Skeletal muscle satellite cell (primary cell): ENCODE data around the gene ZC3H7B.
A peak's percentile ranks its signal among the peaks of the same experiment; 100 is the strongest.

ENCODE experiments used
- H3K27me3 ChIP-seq: 2 replicates; pipeline ENCODE4 v1.7.0; 2013; ENCODE audit warnings: low read length; ENCODE audit not compliant: control insufficient read depth, insufficient read depth
- H3K36me3 ChIP-seq: 2 replicates; pipeline ENCODE4 v1.7.0; 2013; ENCODE audit warnings: mild to moderate bottlenecking, control low read depth, low read length; ENCODE audit not compliant: insufficient read depth
- H3K4me1 ChIP-seq: 2 replicates; pipeline ENCODE4 v1.7.0; 2013; ENCODE audit warnings: low read length; ENCODE audit not compliant: control insufficient read depth, insufficient read depth
- H3K4me2 ChIP-seq: 2 replicates; pipeline ENCODE4 v1.7.0; 2013; ENCODE audit warnings: mild to moderate bottlenecking, low read length
- H3K4me3 ChIP-seq: 2 replicates; pipeline ENCODE4 v1.7.0; 2013; ENCODE audit warnings: low read length
- H3K9ac ChIP-seq: 2 replicates; pipeline ENCODE4 v1.7.0; 2013; ENCODE audit warnings: mild to moderate bottlenecking, low read depth, low read length, moderate library complexity
- H3K9me3 ChIP-seq: replicated peaks from 2 replicates; pipeline ENCODE4 v1.7.0; 2013; ENCODE audit warnings: mild to moderate bottlenecking, control low read depth, low read length

Gene ZC3H7B

GRCh38 chr22:41308544-41308947 lies 7.2 kb downstream of the ZC3H7B start:
- H3K4me1 ChIP-seq = peaks cover 38% of the 10 kb centered on the region
- H3K9me3 ChIP-seq = no peaks in the 10 kb centered on the region
- H3K36me3 ChIP-seq = peaks cover 19% of the 10 kb centered on the region
- no peaks in the 10 kb centered on the region for H3K27me3 ChIP-seq
- H3K4me2 ChIP-seq = peak overlapping the region; percentile 41
- H3K9ac ChIP-seq = peak overlapping the region; percentile 12
- no peak overlapping the region for H3K4me3 ChIP-seq

- Histone ChIP-seq H3K36me3 (peaks cover 12% of the 10 kb centered on the region), H3K9ac (no peak overlapping the region), H3K9me3 (no peaks in the 10 kb centered on the region), H3K4me1 (peaks cover 30% of the 10 kb centered on the region), H3K27me3 (no peaks in the 10 kb centered on the region), H3K4me3 (no peak overlapping the region), H3K4me2 (no peak overlapping the region)
Observed at GRCh38 chr22:41310336-41310735, 9.0 kb downstream of the ZC3H7B start.

- Histone ChIP-seq H3K9ac (no peak overlapping the region), H3K4me2 (no peak overlapping the region), H3K4me3 (no peak overlapping the region), H3K36me3 (peaks cover 15% of the 10 kb centered on the region), H3K9me3 (no peaks in the 10 kb centered on the region), H3K27me3 (no peaks in the 10 kb centered on the region), H3K4me1 (peaks cover 22% of the 10 kb centered on the region)
Observed at GRCh38 chr22:41311487-41311886, 10.2 kb downstream of the ZC3H7B start.

- H3K9me3 ChIP-seq = no peaks in the 10 kb centered on the region
- no peaks in the 10 kb centered on the region for H3K27me3 ChIP-seq
- H3K4me1 ChIP-seq = peaks cover 5% of the 10 kb centered on the region
- H3K4me3 ChIP-seq = no peak overlapping the region
- peaks cover 3% of the 10 kb centered on the region for H3K36me3 ChIP-seq
- no peak overlapping the region for H3K9ac ChIP-seq
- no peak overlapping the region for H3K4me2 ChIP-seq
Observed at GRCh38 chr22:41314821-41315220, 13.5 kb downstream of the ZC3H7B start.

GRCh38 chr22:41315586-41315985 lies 14.3 kb downstream of the ZC3H7B start:
- Histone ChIP-seq H3K27me3 (no peaks in the 10 kb centered on the region), H3K4me1 (peaks cover 5% of the 10 kb centered on the region), H3K4me2 (no peak overlapping the region)

GRCh38 chr22:41320416-41321240 lies 19.3 kb downstream of the ZC3H7B start:
- Histone ChIP-seq H3K27me3 (no peaks in the 10 kb centered on the region), H3K4me3 (no peak overlapping the region), H3K9me3 (no peaks in the 10 kb centered on the region), H3K4me1 (no peaks in the 10 kb centered on the region), H3K36me3 (peaks cover 34% of the 10 kb centered on the region), H3K4me2 (no peak overlapping the region), H3K9ac (no peak overlapping the region)

More at GRCh38 chr22:41315586-41315985, 14.3 kb downstream of the ZC3H7B start:
- no peak overlapping the region for H3K4me3 ChIP-seq
- peaks cover 8% of the 10 kb centered on the region for H3K36me3 ChIP-seq
- no peaks in the 10 kb centered on the region for H3K9me3 ChIP-seq
- H3K9ac ChIP-seq = no peak overlapping the region

GRCh38 chr22:41324821-41325528 lies 23.6 kb downstream of the ZC3H7B start:
- H3K4me1 ChIP-seq = no peaks in the 10 kb centered on the region
- H3K36me3 ChIP-seq = peaks cover 67% of the 10 kb centered on the region
- no peaks in the 10 kb centered on the region for H3K9me3 ChIP-seq
- H3K27me3 ChIP-seq = no peaks in the 10 kb centered on the region
- H3K9ac ChIP-seq = no peak overlapping the region
- no peak overlapping the region for H3K4me3 ChIP-seq
- no peak overlapping the region for H3K4me2 ChIP-seq

- Histone ChIP-seq H3K27me3 (no peaks in the 10 kb centered on the region), H3K9ac (no peak overlapping the region), H3K4me3 (no peak overlapping the region), H3K4me1 (no peaks in the 10 kb centered on the region), H3K4me2 (no peak overlapping the region), H3K36me3 (peaks cover 71% of the 10 kb centered on the region), H3K9me3 (no peaks in the 10 kb centered on the region)
Observed at GRCh38 chr22:41327124-41327523, 25.8 kb downstream of the ZC3H7B start.

GRCh38 chr22:41330169-41330568 lies 28.8 kb downstream of the ZC3H7B start:
- H3K27me3 ChIP-seq = no peaks in the 10 kb centered on the region
- no peak overlapping the region for H3K9ac ChIP-seq
- peaks cover 76% of the 10 kb centered on the region for H3K36me3 ChIP-seq
- no peaks in the 10 kb centered on the region for H3K9me3 ChIP-seq
- H3K4me3 ChIP-seq = no peak overlapping the region
- H3K4me1 ChIP-seq = no peaks in the 10 kb centered on the region
- H3K4me2 ChIP-seq = no peak overlapping the region

- H3K27me3 ChIP-seq = no peaks in the 10 kb centered on the region
- no peaks in the 10 kb centered on the region for H3K9me3 ChIP-seq
- no peak overlapping the region for H3K9ac ChIP-seq
- H3K4me2 ChIP-seq = no peak overlapping the region
- peaks cover 68% of the 10 kb centered on the region for H3K36me3 ChIP-seq
- H3K4me3 ChIP-seq = no peak overlapping the region
- no peaks in the 10 kb centered on the region for H3K4me1 ChIP-seq
Observed at GRCh38 chr22:41332217-41332939, 31.1 kb downstream of the ZC3H7B start.

- H3K4me2 ChIP-seq = no peak overlapping the region
- no peak overlapping the region for H3K9ac ChIP-seq
- H3K9me3 ChIP-seq = no peaks in the 10 kb centered on the region
- H3K36me3 ChIP-seq = peaks cover 68% of the 10 kb centered on the region
- H3K27me3 ChIP-seq = no peaks in the 10 kb centered on the region
- no peaks in the 10 kb centered on the region for H3K4me1 ChIP-seq
- no peak overlapping the region for H3K4me3 ChIP-seq
Observed at GRCh38 chr22:41333806-41334205, 32.5 kb downstream of the ZC3H7B start.
